GM21423 (cell line): ENCODE data around the gene MEAF6.

Experiments used
- ATAC-seq: cut with Tn5 transposase; IDR thresholded peaks from one replicate; pipeline ENCODE4 v1.9.1; 2021; ENCODE audit warnings: mild to moderate bottlenecking, moderate library complexity; ENCODE audit not compliant: unreplicated experiment

The MEAF6 gene

GRCh38 chr1:37485902-37486679 is 28.5 kb downstream of the MEAF6 start:
- no peak for ATAC-seq

DNA sequence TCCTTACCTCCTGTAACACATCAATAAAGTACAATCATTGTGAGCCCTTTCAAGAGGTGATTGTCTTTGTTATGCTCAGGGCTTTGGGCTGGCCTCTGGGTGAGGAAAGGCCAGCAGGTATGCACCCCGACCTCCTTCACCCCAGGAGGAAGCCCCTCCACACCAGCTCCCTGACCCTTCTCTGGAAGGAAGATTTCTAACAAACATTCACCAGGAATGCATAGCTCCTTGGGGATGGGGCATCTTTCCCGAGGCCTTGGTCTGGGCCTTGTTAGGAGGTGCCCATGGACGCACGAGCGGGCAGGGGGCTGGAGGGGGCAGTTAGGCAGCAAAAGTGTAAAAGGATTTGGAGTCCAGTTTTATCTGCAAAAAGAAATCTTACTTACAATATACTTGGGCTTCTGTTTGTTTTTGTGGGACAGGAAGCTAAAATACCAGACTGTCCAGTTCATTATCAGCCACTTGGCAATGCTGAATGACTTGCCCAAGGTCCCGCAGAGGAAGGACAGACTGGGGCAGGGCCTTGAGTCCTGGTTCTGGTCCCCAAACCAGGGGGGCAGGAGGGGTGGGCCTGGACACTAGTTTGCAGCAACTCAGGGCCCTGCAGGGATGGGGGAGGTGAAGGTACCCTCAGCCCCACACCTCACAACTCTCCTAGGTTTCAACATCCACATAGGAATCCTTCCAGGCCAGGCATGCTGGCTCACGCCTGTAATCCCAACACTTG is 30.1 kb downstream of the MEAF6 start:
- no peak for ATAC-seq

GRCh38 chr1:37483785-37484184 is 30.8 kb downstream of the MEAF6 start:
- ATAC-seq = no peak

- ATAC-seq = no peak
Measured at GRCh38 chr1:37482796-37483744, 31.5 kb downstream of the MEAF6 start.

- no peak for ATAC-seq
Measured at GRCh38 chr1:37482004-37482785, 32.4 kb downstream of the MEAF6 start.

DNA sequence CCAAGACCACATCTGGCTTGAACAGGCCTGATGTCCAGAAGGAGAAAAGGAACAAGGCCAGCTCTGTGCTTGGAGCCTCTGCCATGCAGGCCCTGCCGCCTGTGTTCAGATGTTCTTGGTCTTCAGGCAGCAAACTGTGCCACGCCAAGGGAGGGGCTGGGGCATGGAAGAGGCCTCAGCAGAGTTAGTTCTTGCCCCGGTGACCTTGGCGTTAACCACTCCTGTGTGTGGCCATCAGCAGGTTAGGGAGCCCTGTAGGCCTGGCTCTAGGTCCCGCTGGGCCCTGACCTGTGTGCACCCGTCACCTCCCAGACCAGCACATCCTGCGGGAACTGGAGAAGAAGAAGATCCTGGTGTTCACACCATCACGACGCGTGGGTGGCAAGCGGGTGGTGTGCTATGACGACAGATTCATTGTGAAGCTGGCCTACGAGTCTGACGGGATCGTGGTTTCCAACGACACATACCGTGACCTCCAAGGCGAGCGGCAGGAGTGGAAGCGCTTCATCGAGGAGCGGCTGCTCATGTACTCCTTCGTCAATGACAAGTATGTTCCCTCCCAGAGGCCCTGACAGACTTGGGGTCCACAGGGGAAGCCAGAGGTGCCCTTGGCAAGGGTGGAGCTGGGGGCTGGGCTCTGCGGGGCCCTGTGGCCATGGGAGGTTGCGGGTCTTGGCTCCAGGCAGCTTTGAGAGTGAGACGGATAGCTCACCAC is 33.1 kb downstream of the MEAF6 start:
- ATAC-seq = no peak

GRCh38 chr1:37480581-37481288 is 33.8 kb downstream of the MEAF6 start:
- ATAC-seq = no peak

GRCh38 chr1:37480125-37480466 is 34.5 kb downstream of the MEAF6 start:
- no peak for ATAC-seq

DNA sequence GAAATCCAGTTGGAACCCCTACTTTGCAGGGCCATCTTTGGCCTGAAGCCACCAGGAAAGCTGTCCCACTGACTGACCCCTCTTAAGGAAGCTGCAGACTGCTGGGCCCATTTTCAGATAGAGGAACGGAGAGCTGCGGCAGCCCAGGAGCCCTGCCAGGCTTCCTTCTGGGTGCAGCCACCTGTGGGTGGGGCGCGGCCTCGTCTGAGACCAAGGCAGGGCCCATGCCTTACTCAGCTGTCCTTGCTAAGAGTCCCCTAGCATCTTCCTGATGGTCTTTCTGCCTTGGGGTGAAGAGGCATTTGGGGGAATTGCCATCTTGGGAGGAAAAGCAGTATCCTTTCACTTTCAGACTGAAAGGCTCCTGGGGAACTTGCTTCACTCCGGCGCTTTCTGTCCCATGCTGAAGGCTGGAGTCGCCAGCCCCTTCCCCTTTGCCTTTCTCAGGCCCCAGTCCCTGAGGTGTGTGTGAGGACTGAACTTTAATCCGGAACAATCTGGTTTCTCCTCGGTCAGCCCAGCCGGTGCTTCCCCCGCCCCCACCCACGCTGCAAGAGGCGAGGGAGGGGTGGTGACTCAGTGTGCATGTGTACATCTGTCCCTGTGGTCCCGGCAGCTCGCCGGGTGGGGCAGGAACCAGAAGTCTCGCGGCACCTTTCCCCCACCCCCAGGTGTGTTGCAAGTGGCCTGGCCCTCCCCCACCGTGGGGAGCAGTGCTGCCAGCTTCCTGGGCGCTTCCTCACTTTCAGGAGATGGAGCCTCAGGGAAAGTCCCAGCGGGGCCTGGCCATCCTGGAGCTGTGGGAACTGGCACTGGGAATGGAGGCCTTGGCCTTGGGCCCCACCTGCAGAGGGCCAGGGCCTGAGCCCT is 35.1 kb downstream of the MEAF6 start:
- ATAC-seq = peak; percentile 38

- ATAC-seq = no peak
Measured at GRCh38 chr1:37478890-37479254, 35.7 kb downstream of the MEAF6 start.

- no peak for ATAC-seq
Measured at GRCh38 chr1:37478451-37478881, 36.1 kb downstream of the MEAF6 start.

DNA sequence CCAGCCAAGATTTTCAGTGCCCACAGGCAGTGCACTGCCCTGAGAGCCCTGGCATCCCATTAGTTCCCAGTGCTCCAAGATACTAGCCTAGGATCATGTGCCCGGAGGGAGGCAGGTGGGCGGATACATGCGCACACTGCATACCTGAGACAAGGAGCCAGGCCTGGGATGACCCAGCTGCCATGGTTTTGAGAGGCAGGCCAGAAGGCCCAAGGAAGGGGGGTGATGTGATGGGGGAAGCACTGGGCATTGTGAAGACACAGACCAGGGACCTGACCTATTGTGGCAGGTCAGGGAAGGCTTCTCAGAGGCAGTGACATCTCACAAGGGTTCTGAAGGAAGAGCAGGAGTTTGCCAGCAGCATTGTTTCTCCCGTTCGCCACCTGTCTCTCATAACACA is 36.6 kb downstream of the MEAF6 start:
- no peak for ATAC-seq

DNA sequence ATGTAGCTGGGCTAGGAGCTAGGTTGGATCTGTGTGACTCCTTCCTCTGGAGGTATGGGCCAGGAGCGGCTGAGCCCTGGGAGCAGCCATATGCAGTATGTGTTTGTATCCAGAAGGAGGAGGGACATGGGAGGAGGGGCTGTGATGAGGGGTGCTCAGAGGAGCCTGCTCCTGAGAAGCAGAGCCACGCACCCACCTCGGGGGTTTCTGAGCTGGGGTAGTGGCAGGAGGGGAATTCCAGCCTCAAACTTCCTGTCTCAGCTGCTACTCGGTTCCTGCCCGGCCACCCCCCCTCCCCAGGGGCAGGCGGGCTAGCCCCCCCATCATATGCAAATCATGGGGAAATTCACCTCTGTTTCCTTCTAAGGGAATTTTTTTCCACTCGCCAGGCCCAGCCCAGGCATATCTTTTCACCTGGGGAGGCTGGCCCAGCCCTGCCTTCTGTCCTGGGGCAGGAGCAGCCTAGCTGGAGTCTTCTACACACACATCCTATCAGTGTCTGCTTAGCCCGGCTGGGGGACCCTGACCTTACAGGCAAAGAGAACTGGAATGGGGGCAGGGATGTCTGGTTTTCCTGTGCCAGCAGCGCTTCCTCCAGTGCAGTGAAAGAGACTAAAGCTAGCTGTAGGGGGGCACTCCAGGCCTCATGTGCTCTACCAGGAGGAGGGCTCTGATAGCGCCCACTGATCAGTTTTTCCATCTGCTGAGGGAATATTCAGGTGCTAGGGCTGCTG is 37.2 kb downstream of the MEAF6 start:
- peak; percentile 42 for ATAC-seq

DNA sequence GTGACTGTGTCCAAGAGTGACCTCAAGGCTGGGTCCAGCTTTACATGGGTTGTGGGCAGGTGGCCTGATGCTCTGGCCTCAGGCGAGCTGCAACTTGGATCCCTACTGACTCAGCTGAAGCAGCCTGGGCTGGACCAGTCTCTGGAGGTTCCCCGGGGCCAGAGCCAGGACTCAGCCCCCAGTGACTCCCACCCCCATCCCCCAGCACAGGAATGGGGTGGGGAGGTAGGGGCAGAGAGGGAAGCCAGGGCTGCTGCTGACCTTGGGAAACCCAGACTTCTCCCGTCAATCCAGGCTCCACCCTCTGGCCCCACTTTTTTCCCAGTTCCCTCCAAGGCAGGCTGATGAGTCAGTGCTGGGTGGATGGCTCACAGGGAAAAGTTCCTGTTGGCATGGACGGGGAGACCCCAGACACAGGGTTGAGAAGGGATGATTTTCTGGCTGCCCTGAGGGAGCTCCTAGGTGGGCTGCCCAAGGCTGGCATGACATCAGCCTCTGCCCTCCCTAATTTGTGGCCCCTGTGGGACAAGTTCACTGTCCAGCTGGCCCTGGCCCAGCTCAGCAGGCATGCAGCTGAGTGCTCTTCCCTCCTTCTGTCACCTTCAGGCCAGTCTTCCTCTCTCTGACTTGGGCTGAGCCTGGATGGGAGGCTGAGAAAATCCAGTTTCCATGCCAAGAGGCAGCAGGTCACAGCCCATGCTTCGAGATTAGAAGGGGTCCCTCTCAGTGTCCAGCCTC is 37.9 kb downstream of the MEAF6 start:
- ATAC-seq = no peak

GRCh38 chr1:37476087-37476452 is 38.5 kb downstream of the MEAF6 start:
- no peak for ATAC-seq

DNA sequence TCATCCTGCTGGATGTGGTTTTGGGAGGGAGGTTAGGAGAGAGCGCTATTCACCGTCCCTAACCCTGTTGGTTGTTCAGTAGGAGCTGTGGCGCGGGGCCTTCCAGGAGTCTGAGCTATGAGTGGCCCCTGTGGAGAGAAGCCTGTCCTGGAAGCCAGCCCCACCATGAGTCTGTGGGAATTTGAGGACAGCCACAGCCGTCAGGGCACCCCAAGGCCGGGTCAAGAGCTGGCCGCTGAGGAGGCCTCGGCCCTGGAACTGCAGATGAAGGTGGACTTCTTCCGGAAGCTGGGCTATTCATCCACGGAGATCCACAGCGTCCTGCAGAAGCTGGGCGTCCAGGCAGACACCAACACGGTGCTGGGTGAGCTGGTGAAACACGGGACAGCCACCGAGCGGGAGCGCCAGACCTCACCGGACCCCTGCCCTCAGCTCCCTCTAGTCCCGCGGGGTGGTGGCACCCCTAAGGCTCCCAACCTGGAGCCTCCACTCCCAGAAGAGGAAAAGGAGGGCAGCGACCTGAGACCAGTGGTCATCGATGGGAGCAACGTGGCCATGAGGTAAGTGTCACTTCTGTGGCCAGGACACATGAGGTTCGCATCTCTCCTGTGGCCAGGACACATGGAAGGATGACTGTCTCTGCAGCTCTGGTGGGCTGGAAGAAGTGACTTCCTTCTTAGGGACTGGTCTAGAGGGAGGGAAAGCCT is 39.0 kb downstream of the MEAF6 start:
- no peak for ATAC-seq
